Vagina (tissue), 2 donors: ENCODE results near the gene MAST4. TPM values are rescaled to one million over a fixed set of nuclear protein-coding genes. Genes with fewer than 3 reads are reported as not detected.

ENCODE experiments used
- DNase-seq, 2 donors: peaks; one replicate each; pipeline ENCODE4 v3.0.0-alpha.2; 2017; ENCODE audit errors: extremely low spot score in 2 of 2
- H3K27ac ChIP-seq: fragments of 200-600 bp; sonication (generic); one replicate; pipeline ENCODE4 v1.5.1; 2019
- H3K27me3 ChIP-seq: fragments of 200-600 bp; sonication (generic); one replicate; pipeline ENCODE4 v1.5.1; 2019
- H3K36me3 ChIP-seq, 2 donors: fragments of 200-600 bp; sonication (generic); one replicate each; pipeline ENCODE4 v1.5.1; 2017 to 2019
- H3K4me1 ChIP-seq: fragments of 200-600 bp; sonication (generic); one replicate; pipeline ENCODE4 v1.5.1; 2019
- H3K4me3 ChIP-seq, 2 donors: fragments of 200-600 bp; sonication (generic); 1 replicate in 1 of 2; 2 replicates in 1 of 2; pipeline ENCODE4 v1.5.1; 2016 to 2019
- H3K9me3 ChIP-seq: fragments of 200-600 bp; sonication (generic); one replicate; pipeline ENCODE4 v1.5.1; 2019
- POLR2A ChIP-seq, 2 donors: fragments of 450-650 bp; IDR thresholded peaks; one replicate each; pipeline ENCODE4 v1.6.1; 2017; ENCODE audit warnings: antibody characterized with exemption in 2 of 2, mild to moderate bottlenecking in 2 of 2, moderate library complexity in 2 of 2
- POLR2AphosphoS5 ChIP-seq, 2 donors: sonication (generic); formaldehyde crosslinking; IDR thresholded peaks; one replicate each; pipeline ENCODE4 v1.9.0; 2017; ENCODE audit warnings: antibody characterized with exemption in 2 of 2, mild to moderate bottlenecking in 2 of 2, low read depth in 1 of 2; ENCODE audit not compliant: insufficient read depth in 1 of 2
- intact Hi-C: fragments of 100-400 bp; cut with DNase I; formaldehyde crosslinking; loops from one replicate; pipeline ENCODE4 v1.15.1; 2023
- total RNA-seq: library from RNA; depleted of rRNA; stranded (reverse); fragments of >200 nt; gene quantifications from one replicate; pipeline ENCODE4 v1.2.3, GENCODE V29; 2016
- TF ChIP-seq, protein P1 (sequence below), 3 experiments: fragments of 450-650 bp in 2 of 3; fragments of 200-600 bp in 1 of 3; sonication (generic) in 1 of 3; IDR thresholded peaks; one replicate each; pipeline ENCODE4 v1.5.1; 2017 to 2019; ENCODE audit warnings: antibody characterized with exemption in 3 of 3, mild to moderate bottlenecking in 2 of 3, moderate library complexity in 2 of 3

Gene MAST4
- total RNA-seq, 1 donor from 2014 or later = 85.9 TPM

DNA sequence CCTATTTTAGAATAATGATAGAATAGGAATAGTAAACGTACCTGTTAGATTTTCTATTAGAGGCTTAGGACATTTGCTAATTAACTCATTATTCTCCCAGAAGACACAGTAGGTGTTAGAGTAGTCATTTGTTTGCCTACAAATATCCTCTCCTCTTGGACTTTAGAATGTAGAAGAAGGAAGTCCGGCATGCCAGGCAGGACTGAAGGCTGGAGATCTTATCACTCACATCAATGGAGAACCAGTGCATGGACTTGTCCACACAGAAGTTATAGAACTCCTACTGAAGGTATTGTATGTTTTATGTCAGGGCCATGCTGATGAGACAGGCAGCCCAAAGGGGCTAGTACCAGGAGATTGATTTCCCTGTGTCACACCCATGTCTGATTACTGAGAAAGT lies 557.1 kb downstream of the MAST4 start:
- H3K4me3 ChIP-seq = no peak overlapping the region
- no peak overlapping the region for H3K27ac ChIP-seq
- peaks cover 0 to 28% of the 10 kb centered on the region in 2 donors for H3K36me3 ChIP-seq
- no peak for TF ChIP-seq POLR2A (IDR thresholded peaks at IDR 0.05)
- TF ChIP-seq POLR2AphosphoS5 (IDR thresholded peaks at IDR 0.05; ENCODE audit: insufficient read depth in 1 of 2, low read depth in 1 of 2) = no peak
- TF ChIP-seq, protein P1, sequence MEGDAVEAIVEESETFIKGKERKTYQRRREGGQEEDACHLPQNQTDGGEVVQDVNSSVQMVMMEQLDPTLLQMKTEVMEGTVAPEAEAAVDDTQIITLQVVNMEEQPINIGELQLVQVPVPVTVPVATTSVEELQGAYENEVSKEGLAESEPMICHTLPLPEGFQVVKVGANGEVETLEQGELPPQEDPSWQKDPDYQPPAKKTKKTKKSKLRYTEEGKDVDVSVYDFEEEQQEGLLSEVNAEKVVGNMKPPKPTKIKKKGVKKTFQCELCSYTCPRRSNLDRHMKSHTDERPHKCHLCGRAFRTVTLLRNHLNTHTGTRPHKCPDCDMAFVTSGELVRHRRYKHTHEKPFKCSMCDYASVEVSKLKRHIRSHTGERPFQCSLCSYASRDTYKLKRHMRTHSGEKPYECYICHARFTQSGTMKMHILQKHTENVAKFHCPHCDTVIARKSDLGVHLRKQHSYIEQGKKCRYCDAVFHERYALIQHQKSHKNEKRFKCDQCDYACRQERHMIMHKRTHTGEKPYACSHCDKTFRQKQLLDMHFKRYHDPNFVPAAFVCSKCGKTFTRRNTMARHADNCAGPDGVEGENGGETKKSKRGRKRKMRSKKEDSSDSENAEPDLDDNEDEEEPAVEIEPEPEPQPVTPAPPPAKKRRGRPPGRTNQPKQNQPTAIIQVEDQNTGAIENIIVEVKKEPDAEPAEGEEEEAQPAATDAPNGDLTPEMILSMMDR (IDR thresholded peaks at IDR 0.05) = no peak
- H3K4me1 ChIP-seq = no peaks in the 10 kb centered on the region
- no peaks in the 10 kb centered on the region for H3K27me3 ChIP-seq
- DNase-seq = no peak
- no peaks in the 10 kb centered on the region for H3K9me3 ChIP-seq
- intact Hi-C loops = loop anchor here (10.0 kb wide), 2 partner anchors 52 to 148 kb away; no protein-coding TSS in a partner anchor

GRCh38 chr5:67154556-67155206 lies 558.5 kb downstream of the MAST4 start:
- H3K9me3 ChIP-seq = no peaks in the 10 kb centered on the region
- intact Hi-C loops = loop anchor here (10.0 kb wide), 2 partner anchors 50 to 150 kb away; no protein-coding TSS in a partner anchor
- H3K36me3 ChIP-seq = peaks cover 0 to 28% of the 10 kb centered on the region in 2 donors
- H3K4me3 ChIP-seq = no peak overlapping the region
- no peak overlapping the region for H3K27ac ChIP-seq
- H3K27me3 ChIP-seq = no peaks in the 10 kb centered on the region
- no peak for DNase-seq
- H3K4me1 ChIP-seq = peaks cover 4% of the 10 kb centered on the region
- TF ChIP-seq POLR2A (IDR thresholded peaks at IDR 0.05) (no peak), POLR2AphosphoS5 (IDR thresholded peaks at IDR 0.05; ENCODE audit: insufficient read depth in 1 of 2, low read depth in 1 of 2) (no peak)
- TF ChIP-seq, protein P1 (IDR thresholded peaks at IDR 0.05) = no peak

GRCh38 chr5:67156976-67157583 lies 560.9 kb downstream of the MAST4 start:
- H3K4me1 ChIP-seq = peaks cover 28% of the 10 kb centered on the region
- no peaks in the 10 kb centered on the region for H3K27me3 ChIP-seq
- H3K27ac ChIP-seq = no peak overlapping the region
- peaks cover 0 to 28% of the 10 kb centered on the region in 2 donors for H3K36me3 ChIP-seq
- no peak for DNase-seq
- H3K4me3 ChIP-seq = no peak overlapping the region
- TF ChIP-seq, protein P1 (IDR thresholded peaks at IDR 0.05) = peak; percentile 50 to 91 (median 75)
- TF ChIP-seq POLR2AphosphoS5 (IDR thresholded peaks at IDR 0.05; ENCODE audit: insufficient read depth in 1 of 2, low read depth in 1 of 2) = peak in 1 of 2 donors; percentile 24
- TF ChIP-seq POLR2A (IDR thresholded peaks at IDR 0.05) = no peak
- intact Hi-C loops = loop anchor here (10.0 kb wide), 2 partner anchors 48 to 152 kb away; no protein-coding TSS in a partner anchor
- H3K9me3 ChIP-seq = no peaks in the 10 kb centered on the region

DNA sequence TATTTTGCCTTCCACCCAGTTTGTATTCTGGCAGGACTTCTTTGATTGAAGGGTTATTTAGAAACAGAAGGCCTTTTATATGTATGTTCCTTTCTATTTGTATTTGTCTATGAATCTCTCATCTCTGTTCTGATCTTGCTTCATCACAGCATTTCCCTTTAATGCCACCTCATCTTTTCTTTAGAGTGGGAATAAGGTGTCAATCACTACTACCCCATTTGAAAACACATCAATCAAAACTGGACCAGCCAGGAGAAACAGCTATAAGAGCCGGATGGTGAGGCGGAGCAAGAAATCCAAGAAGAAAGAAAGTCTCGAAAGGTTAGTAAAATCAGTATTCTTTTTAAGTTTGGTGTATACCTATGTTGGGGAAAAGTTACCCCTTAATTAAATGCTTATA lies 564.1 kb downstream of the MAST4 start:
- TF ChIP-seq POLR2A (IDR thresholded peaks at IDR 0.05) (no peak), POLR2AphosphoS5 (IDR thresholded peaks at IDR 0.05; ENCODE audit: insufficient read depth in 1 of 2, low read depth in 1 of 2) (no peak)
- TF ChIP-seq, protein P1 (IDR thresholded peaks at IDR 0.05) = no peak
- no peaks in the 10 kb centered on the region for H3K9me3 ChIP-seq
- H3K27me3 ChIP-seq = no peaks in the 10 kb centered on the region
- no peak for DNase-seq
- peak overlapping the region; percentile 19 for H3K27ac ChIP-seq
- H3K36me3 ChIP-seq = peaks cover 0 to 31% of the 10 kb centered on the region in 2 donors
- H3K4me1 ChIP-seq = peaks cover 35% of the 10 kb centered on the region
- intact Hi-C loops = no loop called here
- H3K4me3 ChIP-seq = no peak overlapping the region

DNA sequence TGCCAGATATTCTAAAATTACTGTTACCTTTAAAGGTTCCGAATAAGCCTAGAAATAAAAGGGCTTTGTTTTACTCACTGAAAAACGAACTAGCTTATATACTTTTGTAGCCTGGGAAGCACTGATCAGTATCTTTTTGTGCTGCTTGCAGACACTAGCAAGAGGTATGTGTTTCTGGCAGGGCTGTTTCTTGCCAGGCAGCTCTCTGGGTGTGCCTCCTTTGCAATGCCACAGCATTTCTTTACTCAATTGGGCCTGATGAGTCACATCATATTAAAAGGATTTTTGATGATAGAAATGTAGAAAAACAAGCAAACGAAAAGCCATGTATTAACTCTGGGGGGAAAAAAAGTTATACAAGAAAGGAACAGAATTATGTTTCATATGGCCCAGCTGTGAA lies 564.8 kb downstream of the MAST4 start:
- TF ChIP-seq, protein P1 (IDR thresholded peaks at IDR 0.05) = no peak
- peak in 1 of 2 donors; percentile 34 for TF ChIP-seq POLR2AphosphoS5 (IDR thresholded peaks at IDR 0.05; ENCODE audit: insufficient read depth in 1 of 2, low read depth in 1 of 2)
- H3K27me3 ChIP-seq = no peaks in the 10 kb centered on the region
- peak overlapping the region; percentile 47 for H3K27ac ChIP-seq
- H3K36me3 ChIP-seq = peaks cover 0 to 33% of the 10 kb centered on the region in 2 donors
- DNase-seq = no peak
- intact Hi-C loops = no loop called here
- H3K9me3 ChIP-seq = no peaks in the 10 kb centered on the region
- H3K4me3 ChIP-seq = no peak overlapping the region
- peaks cover 42% of the 10 kb centered on the region for H3K4me1 ChIP-seq
